ENCODE measurements around the gene LIG1.
A peak's percentile ranks its signal among the peaks of the same experiment; 100 is the strongest.

Gene LIG1

GRCh38 chr19:48169939-48170803, at the start of gene LIG1, which contains the start of gene ZSWIM9:
LIG1 (minus strand) TSS chr19:48170344; CDS start chr19:48165566, 4,778 bp downstream.
ZSWIM9 (plus strand) TSS chr19:48170680; CDS start chr19:48171803, 1,123 bp downstream.
- DNase-seq (ENCODE audit: low read depth), result peak; percentile 96

GRCh38 chr19:48218997-48219396, 48.9 kb upstream of the LIG1 start:
- DNase-seq (ENCODE audit: low read depth), result peak; percentile 63

- no peak for DNase-seq (ENCODE audit: low read depth)
Observed at GRCh38 chr19:48216933-48217332, 46.8 kb upstream of the LIG1 start.

GRCh38 chr19:48213959-48214358, 43.8 kb upstream of the LIG1 start:
- no peak for DNase-seq (ENCODE audit: low read depth)

- no peak for DNase-seq (ENCODE audit: low read depth)
Observed at GRCh38 chr19:48210005-48210404, 39.9 kb upstream of the LIG1 start.

- no peak for DNase-seq (ENCODE audit: low read depth)
Observed at GRCh38 chr19:48206397-48207093, 36.4 kb upstream of the LIG1 start.

- DNase-seq (ENCODE audit: low read depth), result peak; percentile 96
Observed at GRCh38 chr19:48203794-48204628, 33.9 kb upstream of the LIG1 start.

GRCh38 chr19:48203222-48203793, 33.2 kb upstream of the LIG1 start:
- no peak for DNase-seq (ENCODE audit: low read depth)

- DNase-seq (ENCODE audit: low read depth), result no peak
Observed at GRCh38 chr19:48196933-48197665, 27.0 kb upstream of the LIG1 start.

- no peak for DNase-seq (ENCODE audit: low read depth)
Observed at GRCh38 chr19:48196321-48196763, 26.2 kb upstream of the LIG1 start.

- DNase-seq (ENCODE audit: low read depth), result no peak
Observed at GRCh38 chr19:48194844-48195830, 25.0 kb upstream of the LIG1 start.

- no peak for DNase-seq (ENCODE audit: low read depth)
Observed at GRCh38 chr19:48194041-48194843, 24.1 kb upstream of the LIG1 start.

GRCh38 chr19:48192750-48193149, 22.6 kb upstream of the LIG1 start:
- DNase-seq (ENCODE audit: low read depth), result no peak

GRCh38 chr19:48190885-48191284, 20.7 kb upstream of the LIG1 start:
- DNase-seq (ENCODE audit: low read depth), result no peak

- DNase-seq (ENCODE audit: low read depth), result peak; percentile 70
Observed at GRCh38 chr19:48190288-48190884, 20.2 kb upstream of the LIG1 start.

- no peak for DNase-seq (ENCODE audit: low read depth)
Observed at GRCh38 chr19:48186541-48186991, 16.4 kb upstream of the LIG1 start.

GRCh38 chr19:48186015-48186414, 15.9 kb upstream of the LIG1 start:
- no peak for DNase-seq (ENCODE audit: low read depth)

GRCh38 chr19:48183356-48183755, 13.2 kb upstream of the LIG1 start:
- DNase-seq (ENCODE audit: low read depth), result no peak
